CD14-positive monocyte (primary cell): ENCODE measurements around the gene GARNL3. TPM values are rescaled to one million over a fixed set of nuclear protein-coding genes. Genes with fewer than 3 reads are reported as not detected.

Experiments used
- DNase-seq, 3 donors: peaks; one replicate each; pipeline ENCODE4 v3.0.0-alpha.2; 2011 to 2022
- H2AFZ ChIP-seq: 2 replicates; pipeline ENCODE4 v1.6.0; 2012; ENCODE audit warnings: mild to moderate bottlenecking, low read depth, low read length, inconsistent platforms; ENCODE audit not compliant: insufficient read depth, poor library complexity, severe bottlenecking
- H3K27ac ChIP-seq, 2 donors: 1 replicate in 1 of 2; 2 replicates in 1 of 2; pipeline ENCODE4 v1.5.1; 2012 to 2013; ENCODE audit warnings: low read length in 2 of 2, control low read depth in 1 of 2, inconsistent platforms in 1 of 2, low read depth in 1 of 2, mild to moderate bottlenecking in 1 of 2
- H3K27me3 ChIP-seq, 2 donors: one replicate each; pipeline versions ENCODE4 v1.6.0 to v1.6.1; 2011 to 2013; ENCODE audit warnings: low read length in 2 of 2; ENCODE audit not compliant: control insufficient read depth in 2 of 2, insufficient read depth in 2 of 2
- H3K36me3 ChIP-seq, 2 donors: replicated peaks in 1 of 2; 1 replicate in 1 of 2; 2 replicates in 1 of 2; pipeline versions ENCODE4 v1.5.1 to v1.6.1; 2012 to 2013; ENCODE audit warnings: low read length in 2 of 2, control low read depth in 1 of 2, inconsistent platforms in 1 of 2, mild to moderate bottlenecking in 1 of 2; ENCODE audit not compliant: insufficient read depth in 2 of 2, control insufficient read depth in 1 of 2
- H3K4me1 ChIP-seq, 2 donors: 1 replicate in 1 of 2; 2 replicates in 1 of 2; pipeline versions ENCODE4 v1.5.1 to v1.6.1; 2012 to 2013; ENCODE audit warnings: low read length in 2 of 2, control low read depth in 1 of 2, inconsistent platforms in 1 of 2, mild to moderate bottlenecking in 1 of 2, moderate library complexity in 1 of 2; ENCODE audit not compliant: insufficient read depth in 2 of 2, control insufficient read depth in 1 of 2
- H3K4me2 ChIP-seq: replicated peaks from 2 replicates; pipeline ENCODE3; 2012; ENCODE audit warnings: low read length, moderate library complexity, mild to moderate bottlenecking; ENCODE audit not compliant: poor library complexity, severe bottlenecking; ENCODE audit errors: extremely low read depth
- H3K4me3 ChIP-seq, 3 experiments: fragments of 200-600 bp in 1 of 3; sonication (generic) in 1 of 3; replicated peaks in 1 of 3; 1 replicate in 2 of 3; 2 replicates in 1 of 3; pipeline ENCODE4 v1.5.1; 2011 to 2013; ENCODE audit warnings: low read length in 3 of 3, mild to moderate bottlenecking in 3 of 3, control low read depth in 2 of 3, low read depth in 2 of 3, inconsistent platforms in 1 of 3, moderate library complexity in 1 of 3
- H3K79me2 ChIP-seq: 2 replicates; pipeline ENCODE4 v1.6.0; 2012; ENCODE audit warnings: mild to moderate bottlenecking, control low read depth, inconsistent platforms, low read length, moderate library complexity; ENCODE audit not compliant: insufficient read depth
- H3K9ac ChIP-seq: 2 replicates; pipeline ENCODE4 v1.6.0; 2017; ENCODE audit warnings: low read length, mild to moderate bottlenecking; ENCODE audit not compliant: insufficient read depth, poor library complexity, severe bottlenecking
- H3K9me3 ChIP-seq, 2 donors: replicated peaks in 1 of 2; 1 replicate in 1 of 2; 2 replicates in 1 of 2; pipeline versions ENCODE4 v1.5.1 to v1.6.1; 2012 to 2013; ENCODE audit warnings: low read length in 2 of 2, control low read depth in 1 of 2; ENCODE audit not compliant: control insufficient read depth in 1 of 2, insufficient read depth in 1 of 2
- H4K20me1 ChIP-seq: 2 replicates; pipeline ENCODE4 v1.6.0; 2012; ENCODE audit warnings: mild to moderate bottlenecking, low read length, control low read depth, moderate library complexity; ENCODE audit not compliant: insufficient read depth
- H3K27ac Mint-ChIP-seq, 7 donors: one replicate each; pipeline ENCODE4 v1.8.0; 2020; ENCODE audit warnings: mild to moderate bottlenecking in 7 of 7, mixed read lengths in 7 of 7, moderate library complexity in 6 of 7, inconsistent platforms in 2 of 7
- H3K27me3 Mint-ChIP-seq, 3 donors: one replicate each; pipeline ENCODE4 v1.8.0; 2021 to 2022; ENCODE audit warnings: low read depth in 3 of 3, mild to moderate bottlenecking in 3 of 3, mixed read lengths in 3 of 3, moderate library complexity in 3 of 3, inconsistent platforms in 1 of 3
- H3K36me3 Mint-ChIP-seq, 2 donors: one replicate each; pipeline ENCODE4 v1.8.0; 2020; ENCODE audit warnings: mixed read lengths in 2 of 2, inconsistent platforms in 1 of 2, mild to moderate bottlenecking in 1 of 2
- H3K4me1 Mint-ChIP-seq: one replicate; pipeline ENCODE4 v1.8.0; 2020; ENCODE audit warnings: mild to moderate bottlenecking, mixed read lengths
- H3K4me3 Mint-ChIP-seq, 2 donors: one replicate each; pipeline ENCODE4 v1.8.0; 2020; ENCODE audit warnings: mild to moderate bottlenecking in 2 of 2, mixed read lengths in 2 of 2, moderate library complexity in 1 of 2
- H3K9me3 Mint-ChIP-seq, 7 donors: one replicate each; pipeline ENCODE4 v1.8.0; 2020 to 2022; ENCODE audit warnings: mixed read lengths in 7 of 7, mild to moderate bottlenecking in 6 of 7, moderate library complexity in 6 of 7, inconsistent platforms in 2 of 7
- CTCF ChIP-seq: fragments of 200-600 bp; IDR thresholded peaks from one replicate; pipeline ENCODE4 v1.8.0; 2022; ENCODE audit warnings: antibody characterized with exemption, mild to moderate bottlenecking
- WGBS: methylation state at CpG from one replicate; pipeline ENCODE4 v1.1.5; 2013; ENCODE audit warnings: missing lambda C conversion rate; ENCODE audit not compliant: insufficient coverage; 5-methylcytosine and 5-hydroxymethylcytosine counted together
- intact Hi-C, 2 donors: fragments of 100-400 bp; cut with micrococcal nuclease; formaldehyde crosslinking; loops; one replicate each; pipeline versions ENCODE4 v1.15.0 to v1.15.1; 2023
- polyA plus RNA-seq, 3 donors: library from polyadenylated mRNA; depleted of rRNA in 1 of 3; unstranded in 2 of 3; stranded (reverse) in 1 of 3; fragments of 300-500 nt in 2 of 3; fragments of >200 nt in 1 of 3; fragmentation: Illumina TruSeq in 2 of 3; gene quantifications; 1 replicate in 2 of 3; 2 replicates in 1 of 3; pipeline ENCODE4 v1.2.3, GENCODE V29; 2012 to 2021

GARNL3 gene
- polyA plus RNA-seq, 3 donors = 0.39 to 1.5 (median 0.94) TPM

GRCh38 chr9:127428348-127428747, 163.8 kb downstream of the GARNL3 start:
- H3K36me3 Mint-ChIP-seq = peaks cover 37 to 57% of the 10 kb centered on the region in 2 donors
- peaks cover 49% of the 10 kb centered on the region for H3K79me2 ChIP-seq

GRCh38 chr9:127430415-127430814, 165.8 kb downstream of the GARNL3 start:
- Histone ChIP-seq H4K20me1 (no peaks in the 10 kb centered on the region), H3K27ac (no peak overlapping the region), H2AFZ (no peak overlapping the region), H3K27me3 (no peaks in the 10 kb centered on the region), H3K4me2 (no peak overlapping the region), H3K9me3 (no peaks in the 10 kb centered on the region), H3K4me3 (no peak overlapping the region), H3K36me3 (peaks cover 46 to 78% of the 10 kb centered on the region in 2 donors), H3K79me2 (peaks cover 30% of the 10 kb centered on the region), H3K9ac (no peak overlapping the region), H3K4me1 (peaks cover 5% of the 10 kb centered on the region in 2 donors)
- H3K36me3 Mint-ChIP-seq = peaks cover 56 to 78% of the 10 kb centered on the region in 2 donors
- peaks cover 0 to 2% (median 0%) of the 10 kb centered on the region in 3 donors for H3K27me3 Mint-ChIP-seq
- H3K4me1 Mint-ChIP-seq = peaks cover 12% of the 10 kb centered on the region
- TF ChIP-seq CTCF = no peak
- H3K27ac Mint-ChIP-seq = no peak overlapping the region
- no peak overlapping the region for H3K4me3 Mint-ChIP-seq
- no peaks in the 10 kb centered on the region for H3K9me3 Mint-ChIP-seq
- WGBS = 100% methylated on average over 5 of the region's 8 CpGs
- intact Hi-C loops = no loop called here
- DNase-seq = no peak

More at GRCh38 chr9:127428348-127428747, 163.8 kb downstream of the GARNL3 start:
- no peaks in the 10 kb centered on the region for H3K9me3 Mint-ChIP-seq
- no peak for DNase-seq
- H3K4me3 Mint-ChIP-seq = no peak overlapping the region
- no peaks in the 10 kb centered on the region for H3K27me3 Mint-ChIP-seq
- H3K4me2 ChIP-seq = no peak overlapping the region
- H3K4me1 ChIP-seq = peaks cover 18 to 19% of the 10 kb centered on the region in 2 donors
- no peak overlapping the region for H3K4me3 ChIP-seq
- no peaks in the 10 kb centered on the region for H4K20me1 ChIP-seq
- H3K27ac Mint-ChIP-seq = no peak overlapping the region
- no peak overlapping the region for H3K27ac ChIP-seq
- no CpG with 5 or more reads among the region's 3 CpGs for WGBS
- H3K9me3 ChIP-seq = no peaks in the 10 kb centered on the region
- H3K27me3 ChIP-seq = no peaks in the 10 kb centered on the region
- no peak overlapping the region for H3K9ac ChIP-seq
- H3K36me3 ChIP-seq = peaks cover 27 to 57% of the 10 kb centered on the region in 2 donors
- TF ChIP-seq CTCF = no peak
- H3K4me1 Mint-ChIP-seq = peaks cover 25% of the 10 kb centered on the region
- intact Hi-C loops = no loop called here
- no peak overlapping the region for H2AFZ ChIP-seq
